Measurements from ENCODE around the gene SRR. TPM values are rescaled to one million over a fixed set of nuclear protein-coding genes. Genes with fewer than 3 reads are reported as not detected.

Gene SRR
- total RNA-seq, 1 experiment from 2014 or later, result 11.8 TPM

- in situ Hi-C loops (cut with HindIII; ENCODE audit: low pct_unique_long_range_greater_than_20kb, low sequenced_read_pairs) (no loop called here), intact Hi-C loops (cut with micrococcal nuclease; ENCODE audit: unreplicated experiment) (no loop called here)
- BruUV-seq (replicated peaks), result TSS peak; percentile 93
- TF ChIP-seq, protein P1, sequence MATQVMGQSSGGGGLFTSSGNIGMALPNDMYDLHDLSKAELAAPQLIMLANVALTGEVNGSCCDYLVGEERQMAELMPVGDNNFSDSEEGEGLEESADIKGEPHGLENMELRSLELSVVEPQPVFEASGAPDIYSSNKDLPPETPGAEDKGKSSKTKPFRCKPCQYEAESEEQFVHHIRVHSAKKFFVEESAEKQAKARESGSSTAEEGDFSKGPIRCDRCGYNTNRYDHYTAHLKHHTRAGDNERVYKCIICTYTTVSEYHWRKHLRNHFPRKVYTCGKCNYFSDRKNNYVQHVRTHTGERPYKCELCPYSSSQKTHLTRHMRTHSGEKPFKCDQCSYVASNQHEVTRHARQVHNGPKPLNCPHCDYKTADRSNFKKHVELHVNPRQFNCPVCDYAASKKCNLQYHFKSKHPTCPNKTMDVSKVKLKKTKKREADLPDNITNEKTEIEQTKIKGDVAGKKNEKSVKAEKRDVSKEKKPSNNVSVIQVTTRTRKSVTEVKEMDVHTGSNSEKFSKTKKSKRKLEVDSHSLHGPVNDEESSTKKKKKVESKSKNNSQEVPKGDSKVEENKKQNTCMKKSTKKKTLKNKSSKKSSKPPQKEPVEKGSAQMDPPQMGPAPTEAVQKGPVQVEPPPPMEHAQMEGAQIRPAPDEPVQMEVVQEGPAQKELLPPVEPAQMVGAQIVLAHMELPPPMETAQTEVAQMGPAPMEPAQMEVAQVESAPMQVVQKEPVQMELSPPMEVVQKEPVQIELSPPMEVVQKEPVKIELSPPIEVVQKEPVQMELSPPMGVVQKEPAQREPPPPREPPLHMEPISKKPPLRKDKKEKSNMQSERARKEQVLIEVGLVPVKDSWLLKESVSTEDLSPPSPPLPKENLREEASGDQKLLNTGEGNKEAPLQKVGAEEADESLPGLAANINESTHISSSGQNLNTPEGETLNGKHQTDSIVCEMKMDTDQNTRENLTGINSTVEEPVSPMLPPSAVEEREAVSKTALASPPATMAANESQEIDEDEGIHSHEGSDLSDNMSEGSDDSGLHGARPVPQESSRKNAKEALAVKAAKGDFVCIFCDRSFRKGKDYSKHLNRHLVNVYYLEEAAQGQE (IDR thresholded peaks at IDR 0.05; ENCODE audit: insufficient read depth in 1 of 2, low read depth in 2 of 2, low read length in 1 of 2), result no peak
- TF ChIP-seq SIN3A (IDR thresholded peaks at IDR 0.05; ENCODE audit: borderline replicate concordance, insufficient read depth, low read depth, low read length) (no peak), TCF7L2 (IDR thresholded peaks at IDR 0.05; ENCODE audit: low read depth, low read length) (no peak), POLR2AphosphoS5 (IDR thresholded peaks at IDR 0.05; ENCODE audit: low read depth, low read length) (no peak), CTCF (IDR thresholded peaks at IDR 0.05) (no peak)
- Histone ChIP-seq H3K27ac (ENCODE audit: low read length) (peak overlapping the region; percentile 75), H3K9me3 (ENCODE audit: control insufficient read depth, insufficient read depth, low read depth, low read length) (no peaks in the 10 kb centered on the region), H3K4me1 (ENCODE audit: control insufficient read depth, insufficient read depth, low read length) (peaks cover 3% of the 10 kb centered on the region), H3K36me3 (ENCODE audit: control insufficient read depth, insufficient read depth, low read length) (peaks cover 2% of the 10 kb centered on the region; the same call in 1 of the 2 replicates), H3K27me3 (ENCODE audit: control insufficient read depth, insufficient read depth, low read length) (no peaks in the 10 kb centered on the region), H3K4me3 (ENCODE audit: low read depth in 2 of 2, low read length in 2 of 2) (peak overlapping the region; percentile 75 to 92; a peak in 3 of 4 replicates)
- ATAC-seq (no peak), DNase-seq (ENCODE audit: low read depth, low spot score) (no peak)
- ChIA-PET CTCF (no interaction called here), POLR2A (no interaction called here)
Observed at GRCh38 chr17:2304931-2305330, 1.2 kb downstream of the SRR start.

DNA sequence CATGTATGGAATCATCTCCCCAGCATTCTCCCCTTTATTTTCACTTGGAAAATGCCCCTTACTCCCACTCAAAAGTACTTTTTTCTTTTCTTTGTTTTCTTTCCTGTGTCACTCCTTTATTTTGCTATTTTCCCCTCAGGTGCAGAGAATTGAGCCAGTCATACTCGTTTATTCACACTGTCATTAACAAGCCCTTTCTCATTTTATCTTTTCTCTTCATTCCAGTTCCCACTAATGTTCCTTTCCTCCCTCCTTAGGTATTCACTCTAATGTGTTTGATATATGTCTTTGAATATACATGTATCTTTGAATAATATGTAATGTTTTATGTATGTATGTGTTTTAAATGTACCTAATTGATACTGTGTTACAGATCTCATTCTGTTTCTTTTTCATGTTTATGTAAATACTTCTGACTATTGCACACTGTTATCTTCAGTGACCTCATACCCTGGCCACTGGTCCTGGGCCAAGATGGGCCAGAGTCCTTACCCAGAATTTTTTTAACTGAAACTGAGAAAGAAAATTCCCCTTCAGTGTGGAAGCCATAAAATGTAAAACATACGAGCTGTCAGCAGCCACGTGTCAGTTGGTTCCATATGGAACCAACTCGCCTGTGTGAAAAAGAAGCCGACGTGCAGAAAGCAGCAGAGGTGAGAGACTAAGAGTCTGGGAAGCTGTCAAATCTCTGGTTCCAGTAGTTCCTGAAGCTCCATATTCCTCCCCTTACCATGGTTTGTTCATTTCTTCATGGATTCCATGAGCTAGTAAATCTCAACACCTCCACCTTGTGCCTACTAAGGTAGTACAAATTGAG, 5.8 kb downstream of the SRR start:
- CTCF ChIA-PET, result no interaction called here
- no peak for TF ChIP-seq TCF7L2 (IDR thresholded peaks at IDR 0.05; ENCODE audit: low read depth, low read length)
- TF ChIP-seq SIN3A (IDR thresholded peaks at IDR 0.05; ENCODE audit: borderline replicate concordance, insufficient read depth, low read depth, low read length), result no peak
- TF ChIP-seq, protein P1 (IDR thresholded peaks at IDR 0.05; ENCODE audit: insufficient read depth in 1 of 2, low read depth in 2 of 2, low read length in 1 of 2), result no peak
- no peak for TF ChIP-seq POLR2AphosphoS5 (IDR thresholded peaks at IDR 0.05; ENCODE audit: low read depth, low read length)
- TF ChIP-seq CTCF (IDR thresholded peaks at IDR 0.05), result no peak
- Histone ChIP-seq H3K27ac (ENCODE audit: low read length) (no peak overlapping the region), H3K9me3 (ENCODE audit: control insufficient read depth, insufficient read depth, low read depth, low read length) (no peaks in the 10 kb centered on the region), H3K4me3 (ENCODE audit: low read depth in 2 of 2, low read length in 2 of 2) (no peak overlapping the region), H3K4me1 (ENCODE audit: control insufficient read depth, insufficient read depth, low read length) (peaks cover 3% of the 10 kb centered on the region), H3K27me3 (ENCODE audit: control insufficient read depth, insufficient read depth, low read length) (no peaks in the 10 kb centered on the region), H3K36me3 (ENCODE audit: control insufficient read depth, insufficient read depth, low read length) (no peaks in the 10 kb centered on the region)
- intact Hi-C loops (cut with micrococcal nuclease; ENCODE audit: unreplicated experiment) (no loop called here), in situ Hi-C loops (cut with HindIII; ENCODE audit: low pct_unique_long_range_greater_than_20kb, low sequenced_read_pairs) (no loop called here)
- DNase-seq (ENCODE audit: low read depth, low spot score) (no peak), ATAC-seq (no peak)
- no TSS peak for BruUV-seq (replicated peaks)
- POLR2A ChIA-PET, result interaction anchor here (0.6 kb wide), 1 partner anchor 74 kb away, joined by 5 read pairs; no protein-coding TSS in a partner anchor
